HUES64 (cell line): ENCODE results near the gene PSME3IP1.
"Not testable (repeated sequence)": the region's sequence is repeated elsewhere in the genome, so short reads cannot be mapped to it uniquely, and the experiment has no call there.

Experiments
- H3K27ac ChIP-seq: 2 replicates; pipeline ENCODE4 v1.7.0; 2013; ENCODE audit warnings: low read depth, low read length, inconsistent platforms
- H3K27me3 ChIP-seq: 2 replicates; pipeline ENCODE4 v1.6.1; 2013; ENCODE audit warnings: mild to moderate bottlenecking, low read length; ENCODE audit not compliant: insufficient read depth
- H3K36me3 ChIP-seq: 2 replicates; pipeline ENCODE4 v1.6.1; 2013; ENCODE audit warnings: mild to moderate bottlenecking, low read length; ENCODE audit not compliant: insufficient read depth
- H3K4me1 ChIP-seq: 2 replicates; pipeline ENCODE4 v1.6.1; 2013; ENCODE audit warnings: mild to moderate bottlenecking, low read length, moderate library complexity; ENCODE audit not compliant: insufficient read depth
- H3K4me3 ChIP-seq: 2 replicates; pipeline ENCODE4 v1.5.1; 2013; ENCODE audit warnings: mild to moderate bottlenecking, low read length, moderate library complexity
- H3K9ac ChIP-seq: 2 replicates; pipeline ENCODE4 v1.6.1; 2013; ENCODE audit warnings: mild to moderate bottlenecking, low read depth, low read length
- H3K9me3 ChIP-seq: 2 replicates; pipeline ENCODE4 v1.6.1; 2013; ENCODE audit warnings: low read depth, low read length; ENCODE audit not compliant: insufficient read depth
- WGBS: fragments of 150-250, 120-280 bp; methylation state at CpG from one replicate; pipeline ENCODE4 v1.1.7; 2013; ENCODE audit warnings: missing lambda C conversion rate; 5-methylcytosine and 5-hydroxymethylcytosine counted together

PSME3IP1 gene

DNA sequence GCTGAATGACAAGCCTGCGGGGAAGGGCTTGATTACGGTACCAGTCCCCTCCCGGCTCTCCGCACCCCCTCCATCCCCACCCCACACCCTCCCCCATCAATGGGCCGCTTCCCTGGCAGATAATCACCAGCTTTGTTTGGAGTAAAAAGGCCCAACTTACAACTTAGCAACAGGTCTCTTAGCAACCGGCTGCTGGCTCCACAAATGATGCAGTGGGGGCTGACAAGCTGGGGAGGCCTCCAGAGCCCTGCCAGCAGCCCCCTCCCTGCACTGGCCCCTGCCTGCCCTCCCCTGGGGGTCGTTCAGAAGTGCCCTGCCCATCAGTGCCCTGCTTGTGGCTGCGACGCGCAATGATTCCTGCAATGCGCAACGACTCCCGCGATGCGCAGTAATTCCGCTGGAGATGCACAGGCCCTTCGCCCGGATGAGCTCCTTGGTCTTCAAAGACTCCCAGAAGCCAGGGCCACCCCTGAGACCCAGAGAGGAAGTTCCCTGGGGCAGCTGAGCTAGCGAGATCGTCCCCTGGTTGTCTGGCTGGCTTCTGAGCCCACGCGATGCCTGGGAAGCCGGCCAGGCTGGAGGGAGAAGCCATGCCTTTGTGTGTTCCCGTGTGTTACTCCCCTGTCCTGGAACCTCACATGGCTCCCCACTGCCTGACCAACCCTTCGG is 70.2 kb downstream of the PSME3IP1 start:
- Histone ChIP-seq H3K4me1 (no peaks in the 10 kb centered on the region; the same call in none of the 2 replicates), H3K27ac (peak overlapping the region; percentile 24), H3K36me3 (no peaks in the 10 kb centered on the region; the same call in 1 of the 2 replicates), H3K9me3 (no peaks in the 10 kb centered on the region), H3K4me3 (no peak overlapping the region), H3K27me3 (no peaks in the 10 kb centered on the region), H3K9ac (peak overlapping the region; percentile 31; the same call in 1 of the 2 replicates)
- WGBS: 67% methylated on average over 25 of the region's 25 CpGs

DNA sequence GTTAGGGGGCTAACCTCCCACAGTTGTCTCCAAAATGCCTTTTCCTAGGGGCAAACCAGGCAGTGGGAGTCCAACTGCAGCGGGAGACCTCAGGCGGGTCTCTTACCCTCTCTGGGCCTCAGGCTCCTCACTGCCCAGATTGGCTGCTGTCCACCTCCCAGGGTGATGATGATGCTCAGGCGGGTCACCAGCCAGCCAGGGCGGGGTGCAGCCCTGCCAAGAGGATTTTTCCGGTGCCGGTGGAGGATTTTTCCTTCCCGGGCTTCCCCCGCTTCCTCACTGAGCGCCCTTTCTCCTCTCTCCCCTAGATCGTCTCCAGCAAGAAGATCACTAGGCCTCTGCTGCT is 70.7 kb downstream of the PSME3IP1 start:
- no peaks in the 10 kb centered on the region; the same call in none of the 2 replicates for H3K4me1 ChIP-seq
- 0 out of 2 replicates have a peak overlapping the region, but pooled peaks have one; percentile 18 for H3K27ac ChIP-seq
- H3K9ac ChIP-seq: no peak overlapping the region
- H3K9me3 ChIP-seq: no peaks in the 10 kb centered on the region
- WGBS: 68% methylated on average over 10 of the region's 10 CpGs
- no peaks in the 10 kb centered on the region; the same call in 1 of the 2 replicates for H3K36me3 ChIP-seq
- no peak overlapping the region for H3K4me3 ChIP-seq
- no peaks in the 10 kb centered on the region for H3K27me3 ChIP-seq

DNA sequence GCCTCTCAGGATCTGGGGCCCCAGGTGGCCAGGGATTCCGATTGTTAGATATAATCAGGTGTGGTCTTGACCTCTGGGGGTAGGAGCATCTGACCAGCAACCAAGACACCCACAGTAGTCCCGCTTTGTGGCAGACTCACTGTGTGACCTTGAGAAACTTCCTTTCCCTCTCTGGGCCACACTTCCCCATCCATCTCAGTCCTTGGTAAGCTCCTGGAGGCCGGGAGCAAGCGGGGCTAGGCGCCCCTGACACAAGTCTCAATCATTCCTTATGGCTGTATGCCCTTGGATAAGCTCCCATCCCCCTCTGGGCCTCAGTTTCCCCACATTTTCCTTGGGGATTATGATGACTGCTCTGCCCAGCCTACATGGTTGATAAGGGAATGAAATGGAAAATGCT is 72.2 kb downstream of the PSME3IP1 start:
- no peaks in the 10 kb centered on the region; the same call in none of the 2 replicates for H3K4me1 ChIP-seq
- no peak overlapping the region for H3K27ac ChIP-seq
- no peak overlapping the region for H3K4me3 ChIP-seq
- no peaks in the 10 kb centered on the region; the same call in 1 of the 2 replicates for H3K36me3 ChIP-seq
- WGBS: 94% methylated on average over 5 of the region's 5 CpGs
- H3K9ac ChIP-seq: no peak overlapping the region
- H3K9me3 ChIP-seq: no peaks in the 10 kb centered on the region
- H3K27me3 ChIP-seq: no peaks in the 10 kb centered on the region

DNA sequence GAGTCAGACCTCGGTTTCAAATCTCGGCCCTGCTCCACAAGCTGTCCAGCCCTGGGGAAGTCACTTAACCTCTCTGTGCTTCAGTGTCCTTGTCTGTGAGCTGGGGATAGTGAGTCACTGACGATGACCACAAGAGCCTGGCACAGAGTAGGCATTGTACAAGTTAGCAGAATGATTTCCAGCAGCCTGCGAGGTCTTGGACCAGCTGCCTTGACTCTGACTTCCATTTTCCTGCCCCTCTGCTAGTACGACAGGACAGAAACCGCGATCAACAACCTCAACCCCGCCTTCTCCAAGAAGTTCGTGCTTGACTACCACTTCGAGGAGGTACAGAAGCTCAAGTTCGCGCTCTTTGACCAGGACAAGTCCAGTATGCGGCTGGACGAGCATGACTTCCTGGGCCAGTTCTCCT is 72.8 kb downstream of the PSME3IP1 start:
- Histone ChIP-seq H3K4me1 (no peaks in the 10 kb centered on the region; the same call in none of the 2 replicates), H3K9me3 (no peaks in the 10 kb centered on the region), H3K9ac (no peak overlapping the region), H3K27ac (no peak overlapping the region), H3K27me3 (no peaks in the 10 kb centered on the region), H3K4me3 (no peak overlapping the region), H3K36me3 (no peaks in the 10 kb centered on the region; the same call in 1 of the 2 replicates)
- WGBS: 94% methylated on average over 14 of the region's 14 CpGs

DNA sequence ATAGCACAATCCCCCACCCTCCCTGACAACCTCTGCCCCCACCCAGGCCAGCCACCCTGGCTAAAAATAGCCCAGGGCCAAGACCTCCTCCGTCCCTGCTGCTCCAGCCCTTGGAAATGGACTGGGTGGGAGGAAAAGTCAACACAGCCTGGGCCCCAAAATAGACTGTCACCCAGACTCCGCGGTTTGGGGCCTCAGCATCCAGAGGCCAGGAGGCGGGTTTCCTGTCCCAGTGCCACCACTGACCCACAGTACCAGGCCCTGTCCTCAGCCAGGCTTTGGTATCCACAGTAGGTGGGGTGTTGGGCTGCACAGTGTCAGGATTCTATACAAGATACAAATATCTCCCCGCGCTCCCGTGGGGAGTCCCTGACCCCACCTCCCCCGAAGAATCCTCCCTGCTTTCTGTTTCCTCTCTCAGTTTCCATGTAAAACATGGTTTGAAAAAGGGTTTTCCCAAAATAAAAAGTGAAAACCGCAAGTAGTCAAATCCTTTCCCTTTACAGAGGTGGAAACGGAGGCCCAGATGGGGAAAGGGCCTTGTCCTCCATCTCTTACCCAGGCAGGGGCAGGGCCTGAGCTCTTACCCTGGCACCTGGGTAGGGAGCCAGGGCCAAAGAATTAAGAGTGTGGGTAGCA is 73.3 kb downstream of the PSME3IP1 start:
- Histone ChIP-seq H3K4me3 (no peak overlapping the region), H3K36me3 (no peaks in the 10 kb centered on the region), H3K9me3 (no peaks in the 10 kb centered on the region), H3K27me3 (no peaks in the 10 kb centered on the region), H3K27ac (no peak overlapping the region), H3K9ac (no peak overlapping the region), H3K4me1 (no peaks in the 10 kb centered on the region; the same call in none of the 2 replicates)
- 89% methylated on average over 10 of the region's 10 CpGs for WGBS

DNA sequence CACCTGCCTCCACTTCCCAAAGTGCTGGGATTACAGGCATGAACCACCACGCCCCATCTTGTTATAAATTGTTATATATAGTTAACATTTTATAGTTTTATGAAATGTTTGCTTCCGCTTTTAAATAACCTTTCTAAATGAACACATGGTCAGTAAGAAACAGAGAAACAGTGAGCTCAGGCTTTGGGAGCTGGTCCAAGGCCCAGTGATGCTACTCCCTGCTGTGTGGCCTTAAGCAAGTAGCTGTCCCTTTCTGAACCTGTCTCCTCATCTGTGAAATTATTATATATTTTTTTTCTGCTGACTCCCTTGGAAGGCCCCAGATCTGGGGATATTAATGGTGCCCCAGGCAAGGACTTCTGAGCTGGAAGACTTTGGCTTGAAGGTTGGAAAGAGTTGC is 74.4 kb downstream of the PSME3IP1 start:
- 100% methylated on average over 1 of the region's 2 CpGs for WGBS
- no peaks in the 10 kb centered on the region; the same call in none of the 2 replicates for H3K4me1 ChIP-seq
- H3K27me3 ChIP-seq: no peaks in the 10 kb centered on the region
- H3K27ac ChIP-seq: no peak overlapping the region
- H3K36me3 ChIP-seq: no peaks in the 10 kb centered on the region
- H3K9me3 ChIP-seq: no peaks in the 10 kb centered on the region
- no peak overlapping the region for H3K4me3 ChIP-seq
- H3K9ac ChIP-seq: no peak overlapping the region

DNA sequence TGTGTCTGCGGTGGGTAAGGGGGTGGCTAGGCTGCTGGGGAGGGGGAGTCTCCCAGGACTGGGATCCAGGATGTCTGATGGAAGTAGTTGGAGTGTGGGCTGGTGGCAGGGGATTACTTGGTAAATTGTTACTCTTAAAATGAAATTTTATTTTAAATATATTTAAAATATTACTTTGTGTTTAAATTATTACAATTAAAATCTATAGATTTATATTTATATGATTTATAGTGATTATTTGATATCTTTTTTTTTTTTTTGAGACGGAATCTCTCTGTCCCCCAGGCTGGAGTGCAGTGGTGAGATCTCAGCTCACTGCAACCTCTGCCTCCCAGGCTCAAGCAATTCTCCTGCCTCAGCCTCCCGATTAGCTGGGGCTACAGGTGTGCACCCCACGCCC is 74.9 kb downstream of the PSME3IP1 start:
- Histone ChIP-seq H3K27me3 (no peaks in the 10 kb centered on the region), H3K4me1 (no peaks in the 10 kb centered on the region; the same call in none of the 2 replicates), H3K9me3 (no peaks in the 10 kb centered on the region), H3K9ac (no peak overlapping the region), H3K36me3 (no peaks in the 10 kb centered on the region), H3K27ac (no peak overlapping the region), H3K4me3 (no peak overlapping the region)
- 90% methylated on average over 3 of the region's 4 CpGs for WGBS

DNA sequence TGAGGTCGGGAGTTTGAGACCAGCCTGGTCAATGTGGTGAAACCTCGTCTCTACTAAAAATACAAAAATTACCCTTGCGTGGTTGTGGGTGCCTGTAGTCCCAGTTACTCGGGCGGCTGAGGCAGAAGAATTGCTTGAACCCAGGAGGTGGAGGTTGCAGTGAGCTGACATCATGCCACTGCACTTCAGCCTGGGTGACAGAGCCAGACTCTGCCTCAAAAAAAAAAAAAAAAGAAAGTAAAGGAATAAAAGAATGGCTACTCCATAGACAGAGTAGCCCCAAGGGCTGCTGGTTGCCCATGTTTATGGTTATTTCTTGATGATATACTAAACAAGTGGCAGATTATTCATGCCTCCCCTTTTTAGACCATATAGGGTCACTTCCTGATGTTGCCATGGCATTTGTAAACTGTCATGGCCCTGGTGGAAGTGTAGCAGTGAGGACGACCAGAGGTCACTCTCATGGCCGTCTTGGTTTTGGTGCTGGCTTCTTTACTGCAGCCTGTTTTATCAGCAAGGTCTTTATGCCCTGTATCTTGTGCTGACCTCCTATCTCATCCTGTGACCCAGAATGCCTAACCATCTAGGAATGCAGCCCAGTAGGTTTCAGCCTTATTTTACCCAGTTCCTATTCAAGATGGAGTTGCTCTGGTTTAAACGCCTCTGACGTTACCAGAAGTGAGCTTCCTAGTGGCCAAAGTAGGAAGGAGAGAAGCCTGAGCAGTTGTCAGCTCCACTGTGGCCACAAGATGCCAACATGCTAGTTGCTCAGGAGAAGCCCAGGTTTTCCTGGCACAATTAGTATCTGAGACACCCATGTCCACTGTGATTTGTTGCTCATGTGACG is 76.4 kb downstream of the PSME3IP1 start:
- H3K4me1 ChIP-seq, H3K4me3 ChIP-seq, H3K27ac ChIP-seq, H3K9ac ChIP-seq, H3K36me3 ChIP-seq, H3K9me3 ChIP-seq, H3K27me3 ChIP-seq: not testable (repeated sequence)
- WGBS: 89% methylated on average over 10 of the region's 10 CpGs

DNA sequence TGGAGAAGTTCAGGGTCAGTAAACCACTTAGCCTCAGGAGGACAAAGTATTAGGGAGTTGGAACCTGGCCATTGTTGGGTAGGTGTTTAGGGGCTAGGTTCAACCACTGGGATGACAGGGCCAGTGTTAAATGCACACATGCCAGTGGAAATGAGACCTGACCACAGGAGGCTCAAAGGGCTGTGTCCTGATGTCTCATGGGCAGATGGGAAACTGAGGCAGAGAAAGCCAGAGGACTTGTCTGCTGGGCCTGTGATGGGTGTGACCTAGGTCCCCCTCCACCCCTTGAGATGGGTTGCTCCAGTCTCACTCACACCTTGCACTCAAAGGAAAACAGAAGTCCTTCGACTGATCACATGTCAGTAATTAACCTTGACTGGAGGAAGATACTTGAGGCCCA is 77.4 kb downstream of the PSME3IP1 start:
- Histone ChIP-seq H3K4me3 (no peak overlapping the region), H3K27ac (no peak overlapping the region), H3K9ac (no peak overlapping the region), H3K27me3 (no peaks in the 10 kb centered on the region), H3K36me3 (no peaks in the 10 kb centered on the region), H3K4me1 (peaks cover 1% of the 10 kb centered on the region; the same call in 1 of the 2 replicates), H3K9me3 (no peaks in the 10 kb centered on the region)
- 94% methylated on average over 1 of the region's 1 CpG for WGBS

DNA sequence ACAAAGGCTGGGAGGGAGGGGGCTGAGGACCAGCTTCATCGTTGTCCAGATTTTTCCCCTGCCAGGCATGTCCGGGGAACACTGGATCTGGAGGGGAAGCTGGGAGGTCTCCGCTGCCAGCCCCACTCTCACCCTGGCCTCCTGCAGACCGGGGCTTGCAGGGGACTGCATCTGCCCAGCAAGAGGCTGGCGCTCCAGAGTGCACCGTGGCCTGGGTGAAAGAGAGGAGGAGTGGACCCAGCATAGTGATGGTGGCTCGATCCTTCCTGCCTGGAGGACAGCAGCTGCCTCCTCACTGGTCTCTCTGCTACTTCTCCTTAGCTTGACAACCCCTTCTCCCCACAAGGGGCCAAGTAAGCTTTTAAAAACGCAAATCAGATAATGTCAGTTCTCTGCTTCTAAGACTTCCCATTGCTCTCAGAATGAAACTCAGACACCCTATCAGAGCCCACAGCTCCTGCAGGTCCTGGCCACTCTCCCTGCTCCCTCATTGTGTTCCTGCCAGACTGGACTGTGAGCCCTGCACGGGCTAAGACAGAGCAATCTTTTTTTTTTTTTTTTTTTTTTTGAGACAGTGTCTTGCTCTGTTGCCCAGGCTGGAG is 78.4 kb downstream of the PSME3IP1 start:
- Histone ChIP-seq H3K27me3 (no peaks in the 10 kb centered on the region), H3K4me3 (no peak overlapping the region), H3K9ac (no peak overlapping the region), H3K36me3 (no peaks in the 10 kb centered on the region), H3K4me1 (peaks cover 3% of the 10 kb centered on the region; the same call in 1 of the 2 replicates), H3K9me3 (no peaks in the 10 kb centered on the region), H3K27ac (no peak overlapping the region)
- WGBS: 82% methylated on average over 9 of the region's 9 CpGs
